ENCODE measurements around the gene TMEM178B. TPM values are rescaled to one million over a fixed set of nuclear protein-coding genes. Genes with fewer than 3 reads are reported as not detected.

Gene TMEM178B
- total RNA-seq, 2 experiments from 2014 or later = 0.18 to 1.9 TPM

DNA sequence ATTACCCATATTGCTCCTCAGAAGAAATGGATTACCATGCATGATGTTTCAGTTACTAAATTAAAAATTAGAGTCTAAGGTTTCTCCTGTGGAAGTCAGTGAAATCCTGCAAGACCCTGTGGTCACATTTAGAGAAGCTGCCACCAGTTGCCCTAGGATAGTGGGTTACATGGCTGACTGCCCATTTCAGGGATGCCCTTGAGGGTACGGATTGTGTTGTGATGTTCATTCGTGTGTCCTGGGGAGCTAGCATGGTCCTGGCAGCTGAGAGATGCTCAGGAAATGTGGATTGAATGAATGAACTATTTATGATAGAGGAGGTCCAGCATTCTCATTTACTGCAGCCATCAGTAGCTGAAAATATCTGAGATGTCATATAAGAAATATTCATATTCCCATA, 55.1 kb downstream of the TMEM178B start:
- CTCF ChIA-PET = no interaction called here
- peaks cover 43% of the 10 kb centered on the region for H3K27me3 Mint-ChIP-seq
- no peaks in the 10 kb centered on the region for H3K36me3 Mint-ChIP-seq
- H3K4me1 Mint-ChIP-seq = no peaks in the 10 kb centered on the region
- ATAC-seq = no peak
- H3K27ac Mint-ChIP-seq = no peak overlapping the region
- DNase-seq = no peak
- no peaks in the 10 kb centered on the region for H3K9me3 Mint-ChIP-seq (ENCODE audit: low read depth)
- H3K4me3 Mint-ChIP-seq = no peak overlapping the region

- no peak overlapping the region for H3K4me3 Mint-ChIP-seq
- no peaks in the 10 kb centered on the region for H3K36me3 Mint-ChIP-seq
- H3K9me3 Mint-ChIP-seq (ENCODE audit: low read depth) = peaks cover 2% of the 10 kb centered on the region
- no peaks in the 10 kb centered on the region for H3K4me1 Mint-ChIP-seq
- ATAC-seq (no peak), DNase-seq (no peak)
- H3K27ac Mint-ChIP-seq = no peak overlapping the region
- CTCF ChIA-PET = no interaction called here
- peaks cover 50% of the 10 kb centered on the region for H3K27me3 Mint-ChIP-seq
Observed at GRCh38 chr7:141132671-141133070, 58.8 kb downstream of the TMEM178B start.

- H3K9me3 Mint-ChIP-seq (ENCODE audit: low read depth) = peaks cover 2% of the 10 kb centered on the region
- H3K27me3 Mint-ChIP-seq = peaks cover 44% of the 10 kb centered on the region
- ATAC-seq (no peak), DNase-seq (no peak)
- H3K4me1 Mint-ChIP-seq = no peaks in the 10 kb centered on the region
- no peaks in the 10 kb centered on the region for H3K36me3 Mint-ChIP-seq
- H3K27ac Mint-ChIP-seq = no peak overlapping the region
- CTCF ChIA-PET = no interaction called here
- H3K4me3 Mint-ChIP-seq = no peak overlapping the region
Observed at GRCh38 chr7:141133646-141134045, 59.8 kb downstream of the TMEM178B start.

DNA sequence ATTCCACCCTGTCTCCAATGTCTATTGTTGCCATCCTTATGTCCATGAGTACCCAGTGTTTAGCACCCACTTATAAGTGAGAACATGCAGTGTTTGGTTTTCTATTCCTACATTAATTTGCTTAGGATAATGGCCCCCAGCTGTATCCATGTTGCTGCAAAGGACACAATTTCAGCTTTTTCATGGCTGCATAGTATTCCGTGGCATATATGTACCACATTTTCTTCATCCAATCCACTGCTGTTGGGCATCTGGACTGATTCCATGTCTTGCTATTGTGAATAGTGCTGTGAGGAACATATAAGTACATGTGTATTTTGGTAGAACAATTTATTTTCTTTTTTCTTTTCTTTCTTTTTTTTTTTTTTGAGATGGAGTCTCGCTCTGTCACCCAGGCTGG, 68.2 kb downstream of the TMEM178B start:
- H3K4me3 Mint-ChIP-seq = no peak overlapping the region
- H3K4me1 Mint-ChIP-seq = no peaks in the 10 kb centered on the region
- H3K27ac Mint-ChIP-seq = no peak overlapping the region
- peaks cover 3% of the 10 kb centered on the region for H3K27me3 Mint-ChIP-seq
- DNase-seq (no peak), ATAC-seq (no peak)
- CTCF ChIA-PET = no interaction called here
- H3K9me3 Mint-ChIP-seq (ENCODE audit: low read depth) = no peaks in the 10 kb centered on the region
- no peaks in the 10 kb centered on the region for H3K36me3 Mint-ChIP-seq

DNA sequence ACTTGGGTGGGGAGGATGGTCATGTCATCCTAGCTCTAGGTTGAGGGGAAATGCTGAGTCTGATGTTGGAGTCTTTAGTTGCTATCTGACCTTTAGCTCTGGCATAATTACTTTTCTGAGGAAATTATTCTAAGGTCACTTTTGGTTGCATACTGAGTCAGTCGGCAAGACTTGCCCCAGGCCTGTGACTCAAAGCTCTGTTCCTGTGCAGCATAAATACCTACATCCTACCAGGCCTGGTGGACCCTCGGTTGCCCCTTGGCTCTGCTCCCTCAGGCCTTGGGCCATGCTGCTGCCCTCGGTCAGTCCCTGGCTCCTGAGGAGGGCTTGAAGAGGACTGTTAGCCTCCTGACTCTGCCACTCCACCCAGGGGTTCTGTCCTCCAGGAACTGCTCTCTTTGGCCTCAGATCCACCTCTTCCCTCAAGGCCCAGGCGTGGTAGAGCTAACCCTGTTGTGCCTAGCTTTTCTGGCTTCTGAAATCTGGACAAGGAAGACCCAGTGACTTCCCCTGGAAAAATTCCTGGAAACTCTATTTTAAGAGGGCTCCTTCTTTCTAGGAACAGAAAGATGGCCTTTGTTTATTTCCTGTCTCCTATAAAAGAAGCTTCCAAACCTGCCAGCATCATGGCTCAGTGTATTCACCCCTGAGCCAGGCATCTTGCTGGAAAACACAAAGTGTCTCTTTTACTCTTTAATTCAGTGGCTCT, 71.2 kb downstream of the TMEM178B start:
- Mint-ChIP-seq H3K27ac (no peak overlapping the region), H3K27me3 (peaks cover 3% of the 10 kb centered on the region), H3K36me3 (no peaks in the 10 kb centered on the region), H3K9me3 (ENCODE audit: low read depth) (no peaks in the 10 kb centered on the region), H3K4me1 (no peaks in the 10 kb centered on the region), H3K4me3 (no peak overlapping the region)
- ATAC-seq (no peak), DNase-seq (no peak)
- CTCF ChIA-PET = no interaction called here

DNA sequence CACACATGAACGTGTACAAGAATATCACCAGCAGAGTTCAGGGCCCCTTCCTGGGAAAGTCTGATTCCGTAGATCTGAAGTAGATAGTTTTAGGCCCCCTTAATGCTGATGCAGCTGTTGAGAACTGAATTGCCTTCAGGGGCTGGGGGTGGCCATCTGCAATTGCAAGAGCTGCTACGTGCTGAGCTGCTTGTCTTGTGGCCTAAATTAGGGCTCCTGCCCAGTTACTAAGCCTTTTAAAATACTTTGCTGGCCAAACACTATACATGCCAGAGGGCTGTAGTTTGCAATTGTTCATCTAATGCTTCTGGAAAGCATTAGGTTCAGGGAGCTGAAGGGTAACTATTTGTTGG, 71.7 kb downstream of the TMEM178B start:
- no peaks in the 10 kb centered on the region for H3K36me3 Mint-ChIP-seq

DNA sequence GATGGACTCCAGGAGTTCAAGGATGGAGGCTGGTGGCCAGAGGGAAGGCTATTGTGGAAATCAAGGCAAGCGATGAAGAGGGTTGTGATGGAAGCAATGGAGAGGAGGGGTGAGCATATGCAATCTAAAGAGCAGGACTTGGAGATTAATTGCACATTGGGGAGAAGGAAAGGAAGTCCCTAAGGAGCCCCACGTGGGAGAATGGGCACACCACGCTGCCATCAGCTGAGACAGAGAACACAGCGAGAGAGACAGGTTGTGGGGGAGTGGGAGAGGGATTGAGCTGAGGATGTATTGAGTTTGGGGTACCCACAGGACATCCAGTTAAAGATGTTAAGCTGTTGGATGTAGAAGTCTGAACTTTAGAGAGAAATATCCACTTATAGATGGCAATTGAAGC, 73.6 kb downstream of the TMEM178B start:
- no peak overlapping the region for H3K27ac Mint-ChIP-seq
- peaks cover 3% of the 10 kb centered on the region for H3K27me3 Mint-ChIP-seq
- ATAC-seq = no peak
- DNase-seq = no peak
- H3K9me3 Mint-ChIP-seq (ENCODE audit: low read depth) = no peaks in the 10 kb centered on the region
- no peaks in the 10 kb centered on the region for H3K4me1 Mint-ChIP-seq
- no peak overlapping the region for H3K4me3 Mint-ChIP-seq
- H3K36me3 Mint-ChIP-seq = no peaks in the 10 kb centered on the region
- CTCF ChIA-PET = no interaction called here

More for the DNA sequence above, 71.7 kb downstream of the TMEM178B start:
- no peak overlapping the region for H3K27ac Mint-ChIP-seq
- no peaks in the 10 kb centered on the region for H3K4me1 Mint-ChIP-seq
- CTCF ChIA-PET = no interaction called here
- H3K9me3 Mint-ChIP-seq (ENCODE audit: low read depth) = no peaks in the 10 kb centered on the region
- DNase-seq = no peak
- H3K27me3 Mint-ChIP-seq = peaks cover 3% of the 10 kb centered on the region
- no peak overlapping the region for H3K4me3 Mint-ChIP-seq
- no peak for ATAC-seq

DNA sequence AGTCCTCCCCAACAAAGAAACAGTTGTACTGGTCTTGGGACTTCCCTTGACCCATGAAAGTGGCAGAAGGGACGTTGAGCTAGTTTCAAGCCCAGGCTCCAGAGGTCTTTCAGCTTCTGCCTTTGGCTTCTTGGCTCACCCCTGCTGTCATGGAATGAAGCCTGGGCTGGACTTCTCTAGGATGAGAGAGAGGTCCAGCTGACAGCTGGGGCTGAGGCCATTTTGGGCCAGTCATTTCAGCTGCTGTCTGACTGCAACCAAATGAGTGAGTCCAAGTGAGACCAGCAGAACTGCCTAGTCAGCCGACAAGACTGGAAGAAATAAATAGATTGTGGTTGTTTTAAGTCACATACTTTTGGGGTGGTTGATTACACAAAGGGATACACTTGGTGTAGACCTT, 76.6 kb downstream of the TMEM178B start:
- DNase-seq (no peak), ATAC-seq (no peak)
- CTCF ChIA-PET = no interaction called here
- no peaks in the 10 kb centered on the region for H3K9me3 Mint-ChIP-seq (ENCODE audit: low read depth)
- no peaks in the 10 kb centered on the region for H3K4me1 Mint-ChIP-seq
- H3K27me3 Mint-ChIP-seq = peaks cover 2% of the 10 kb centered on the region
- H3K27ac Mint-ChIP-seq = no peak overlapping the region
- H3K4me3 Mint-ChIP-seq = no peak overlapping the region
- H3K36me3 Mint-ChIP-seq = no peaks in the 10 kb centered on the region

- H3K36me3 Mint-ChIP-seq = no peaks in the 10 kb centered on the region
- ATAC-seq (no peak), DNase-seq (no peak)
- CTCF ChIA-PET = no interaction called here
- H3K4me1 Mint-ChIP-seq = no peaks in the 10 kb centered on the region
- H3K4me3 Mint-ChIP-seq = no peak overlapping the region
- H3K9me3 Mint-ChIP-seq (ENCODE audit: low read depth) = no peaks in the 10 kb centered on the region
- peaks cover 5% of the 10 kb centered on the region for H3K27me3 Mint-ChIP-seq
- no peak overlapping the region for H3K27ac Mint-ChIP-seq
Observed at GRCh38 chr7:141151746-141152145, 77.9 kb downstream of the TMEM178B start.

GRCh38 chr7:141153231-141153630, 79.4 kb downstream of the TMEM178B start:
- ATAC-seq (no peak), DNase-seq (no peak)
- Mint-ChIP-seq H3K4me1 (no peaks in the 10 kb centered on the region), H3K36me3 (no peaks in the 10 kb centered on the region), H3K9me3 (ENCODE audit: low read depth) (no peaks in the 10 kb centered on the region), H3K4me3 (no peak overlapping the region), H3K27me3 (peaks cover 6% of the 10 kb centered on the region), H3K27ac (no peak overlapping the region)
- CTCF ChIA-PET = no interaction called here

DNA sequence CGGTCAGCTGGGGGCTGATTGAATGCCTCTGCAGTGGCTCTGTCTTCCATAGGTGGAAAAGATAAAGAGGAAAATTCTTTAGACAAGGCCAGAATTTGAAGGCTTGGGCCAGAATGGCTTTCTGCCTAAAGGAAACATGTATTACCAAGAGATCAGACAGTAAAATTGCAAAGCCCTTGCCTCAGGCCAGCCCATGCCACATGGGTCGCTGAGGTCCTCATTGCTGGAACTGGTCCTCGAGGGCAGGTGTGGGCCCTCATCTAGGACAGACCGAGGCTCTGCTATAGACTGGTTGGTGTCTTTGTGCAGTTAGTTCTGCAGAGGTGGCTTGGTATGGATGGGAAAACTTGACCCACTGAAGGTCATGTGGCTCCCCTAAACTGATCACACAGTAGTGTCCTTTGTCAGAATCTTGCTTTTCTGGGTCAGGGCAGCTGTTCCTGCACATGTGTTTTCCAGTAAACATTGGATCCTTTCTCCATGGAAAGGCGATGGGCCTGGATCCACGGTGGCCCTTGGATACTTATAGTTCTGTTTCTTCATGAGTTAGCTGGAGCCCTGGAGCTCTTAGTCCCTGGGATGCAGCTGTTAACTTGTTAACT, 80.4 kb downstream of the TMEM178B start:
- Mint-ChIP-seq H3K4me3 (no peak overlapping the region), H3K36me3 (no peaks in the 10 kb centered on the region), H3K27me3 (peaks cover 6% of the 10 kb centered on the region), H3K4me1 (peaks cover 3% of the 10 kb centered on the region), H3K9me3 (ENCODE audit: low read depth) (no peaks in the 10 kb centered on the region), H3K27ac (no peak overlapping the region)
- ATAC-seq = no peak
- no peak for DNase-seq
- CTCF ChIA-PET = no interaction called here

DNA sequence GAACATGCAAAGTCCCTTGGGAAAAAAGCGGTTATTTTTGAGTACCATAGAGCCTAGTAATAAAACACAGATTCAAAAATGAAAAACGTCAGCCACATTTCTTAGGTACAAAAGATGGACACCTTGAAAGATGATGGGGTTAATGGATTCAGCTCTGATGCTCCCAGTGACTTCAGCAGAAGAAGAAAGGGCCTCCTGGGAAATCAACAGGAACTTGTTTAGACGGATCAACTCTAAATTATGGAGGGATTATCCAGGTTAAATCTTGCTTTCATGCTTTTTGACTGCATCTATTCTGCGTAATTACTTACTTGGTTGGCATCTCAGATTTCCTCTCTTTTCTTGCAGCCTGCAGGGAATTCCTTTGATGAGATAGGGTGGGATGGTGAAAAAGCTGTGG, 82.5 kb downstream of the TMEM178B start:
- H3K4me3 Mint-ChIP-seq = no peak overlapping the region
- CTCF ChIA-PET = no interaction called here
- DNase-seq = no peak
- no peaks in the 10 kb centered on the region for H3K9me3 Mint-ChIP-seq (ENCODE audit: low read depth)
- peaks cover 6% of the 10 kb centered on the region for H3K27me3 Mint-ChIP-seq
- H3K4me1 Mint-ChIP-seq = peaks cover 3% of the 10 kb centered on the region
- ATAC-seq = no peak
- H3K36me3 Mint-ChIP-seq = no peaks in the 10 kb centered on the region
- no peak overlapping the region for H3K27ac Mint-ChIP-seq

GRCh38 chr7:141157138-141157765, 83.4 kb downstream of the TMEM178B start:
- H3K4me1 Mint-ChIP-seq = peaks cover 3% of the 10 kb centered on the region
- H3K9me3 Mint-ChIP-seq (ENCODE audit: low read depth) = no peaks in the 10 kb centered on the region
- no peak overlapping the region for H3K27ac Mint-ChIP-seq
- DNase-seq (no peak), ATAC-seq (no peak)
- no peak overlapping the region for H3K4me3 Mint-ChIP-seq
- no peaks in the 10 kb centered on the region for H3K36me3 Mint-ChIP-seq
- CTCF ChIA-PET = no interaction called here
- peaks cover 6% of the 10 kb centered on the region for H3K27me3 Mint-ChIP-seq

DNA sequence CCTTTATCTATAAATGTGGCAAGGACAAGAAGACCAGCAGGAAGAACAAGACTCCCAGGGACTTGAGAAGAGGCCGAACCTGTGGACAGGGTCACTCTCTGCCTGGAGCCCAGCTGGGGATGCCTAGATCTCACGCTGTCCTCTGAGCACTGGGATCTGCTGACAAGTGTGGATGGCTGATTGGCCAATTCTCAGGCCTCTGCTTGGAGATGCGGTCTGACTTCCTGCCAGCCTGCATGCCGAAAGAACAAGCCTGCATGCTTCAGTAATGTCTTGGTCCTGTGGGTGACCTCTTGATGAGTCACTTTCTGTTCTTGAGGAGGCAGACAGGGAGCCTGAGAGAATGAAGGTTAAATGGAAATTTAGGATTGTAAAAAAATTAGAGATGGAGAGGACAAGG, 84.7 kb downstream of the TMEM178B start:
- Mint-ChIP-seq H3K27ac (no peak overlapping the region), H3K27me3 (peaks cover 6% of the 10 kb centered on the region), H3K4me3 (no peak overlapping the region), H3K36me3 (no peaks in the 10 kb centered on the region), H3K9me3 (ENCODE audit: low read depth) (no peaks in the 10 kb centered on the region), H3K4me1 (peaks cover 3% of the 10 kb centered on the region)
- no peak for DNase-seq
- CTCF ChIA-PET = no interaction called here
- no peak for ATAC-seq
